Uterus (tissue), 4 donors: ENCODE data around the gene PRRG2. TPM values are rescaled to one million over a fixed set of nuclear protein-coding genes. Genes with fewer than 3 reads are reported as not detected.

ENCODE experiments used
- DNase-seq, 2 donors: peaks; one replicate each; pipeline ENCODE4 v3.0.0-alpha.2; 2019 to 2020
- H3K27ac ChIP-seq, 2 donors: fragments of 200-600 bp; sonication (generic); 1 replicate in 1 of 2; 2 replicates in 1 of 2; pipeline ENCODE4 v1.5.1; 2016 to 2018
- H3K27me3 ChIP-seq, 2 donors: fragments of 200-600 bp; sonication (generic); one replicate each; pipeline ENCODE4 v1.5.1; 2018 to 2019; ENCODE audit warnings: control low read depth in 1 of 2
- H3K36me3 ChIP-seq, 2 donors: fragments of 200-600 bp; sonication (generic); one replicate each; pipeline ENCODE4 v1.5.1; 2019; ENCODE audit warnings: control low read depth in 1 of 2
- H3K4me1 ChIP-seq, 2 donors: fragments of 200-600 bp; sonication (generic); one replicate each; pipeline ENCODE4 v1.5.1; 2018 to 2019; ENCODE audit warnings: control low read depth in 1 of 2
- H3K4me3 ChIP-seq, 2 donors: fragments of 200-600 bp; sonication (generic); 1 replicate in 1 of 2; 2 replicates in 1 of 2; pipeline ENCODE4 v1.5.1; 2018 to 2019; ENCODE audit warnings: mild to moderate bottlenecking in 1 of 2
- H3K9me3 ChIP-seq, 2 donors: fragments of 200-600 bp; sonication (generic); one replicate each; pipeline ENCODE4 v1.5.1; 2019; ENCODE audit warnings: control low read depth in 1 of 2
- POLR2A ChIP-seq, 2 donors: fragments of 450-650 bp; IDR thresholded peaks; one replicate each; pipeline ENCODE4 v1.6.1; 2016; ENCODE audit warnings: antibody characterized with exemption in 2 of 2, mild to moderate bottlenecking in 1 of 2, moderate library complexity in 1 of 2
- intact Hi-C: fragments of 100-400 bp; cut with DNase I; formaldehyde crosslinking; loops from one replicate; pipeline ENCODE4 v1.15.1; 2023; ENCODE audit warnings: low total_unique reads
- total RNA-seq, 4 donors: library from RNA; depleted of rRNA in 3 of 4; stranded (reverse); fragments of >200 nt in 3 of 4; gene quantifications; one replicate each; pipeline versions ENCODE4 v1.1.0 to v1.2.4, GENCODE V29; 2014 to 2023
- TF ChIP-seq, protein P1 (sequence below), 4 experiments: fragments of 200-600 bp in 2 of 4; fragments of 450-650 bp in 2 of 4; sonication (generic) in 2 of 4; IDR thresholded peaks; one replicate each; pipeline ENCODE4 v1.5.1; 2016 to 2019; ENCODE audit warnings: antibody characterized with exemption in 4 of 4, mild to moderate bottlenecking in 2 of 4, moderate library complexity in 1 of 4
- donor health status: DM: yes; HTN: yes; CAD: no.

Gene PRRG2
- total RNA-seq, 4 donors from 2014 or later = 0.95 to 1.4 TPM; not detected in 2

DNA sequence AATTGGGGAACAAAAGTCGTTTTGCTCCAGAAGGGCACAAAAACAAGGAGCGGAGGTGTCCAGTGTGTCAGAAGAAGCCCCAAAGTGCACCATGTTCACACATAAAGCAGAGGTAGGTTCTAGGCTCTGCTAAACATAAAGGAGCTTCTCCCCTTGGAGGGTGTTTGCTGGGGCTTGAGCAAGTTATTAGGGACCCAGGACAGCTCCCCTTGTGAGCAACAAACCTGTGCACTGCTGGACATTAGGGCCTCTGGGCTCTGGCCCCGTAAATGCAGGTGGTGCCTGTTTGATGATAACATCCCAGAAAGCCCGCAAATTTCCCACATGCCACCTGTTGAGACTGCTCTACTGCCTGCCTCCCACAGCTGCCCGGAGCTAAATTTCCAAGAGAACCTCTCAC, 42.5 kb upstream of the PRRG2 start:
- no peaks in the 10 kb centered on the region for H3K36me3 ChIP-seq
- H3K9me3 ChIP-seq = no peaks in the 10 kb centered on the region
- no peak for DNase-seq
- intact Hi-C loops = no loop called here
- H3K27me3 ChIP-seq = no peaks in the 10 kb centered on the region
- H3K4me1 ChIP-seq = no peaks in the 10 kb centered on the region
- H3K4me3 ChIP-seq = no peak overlapping the region
- TF ChIP-seq, protein P1, sequence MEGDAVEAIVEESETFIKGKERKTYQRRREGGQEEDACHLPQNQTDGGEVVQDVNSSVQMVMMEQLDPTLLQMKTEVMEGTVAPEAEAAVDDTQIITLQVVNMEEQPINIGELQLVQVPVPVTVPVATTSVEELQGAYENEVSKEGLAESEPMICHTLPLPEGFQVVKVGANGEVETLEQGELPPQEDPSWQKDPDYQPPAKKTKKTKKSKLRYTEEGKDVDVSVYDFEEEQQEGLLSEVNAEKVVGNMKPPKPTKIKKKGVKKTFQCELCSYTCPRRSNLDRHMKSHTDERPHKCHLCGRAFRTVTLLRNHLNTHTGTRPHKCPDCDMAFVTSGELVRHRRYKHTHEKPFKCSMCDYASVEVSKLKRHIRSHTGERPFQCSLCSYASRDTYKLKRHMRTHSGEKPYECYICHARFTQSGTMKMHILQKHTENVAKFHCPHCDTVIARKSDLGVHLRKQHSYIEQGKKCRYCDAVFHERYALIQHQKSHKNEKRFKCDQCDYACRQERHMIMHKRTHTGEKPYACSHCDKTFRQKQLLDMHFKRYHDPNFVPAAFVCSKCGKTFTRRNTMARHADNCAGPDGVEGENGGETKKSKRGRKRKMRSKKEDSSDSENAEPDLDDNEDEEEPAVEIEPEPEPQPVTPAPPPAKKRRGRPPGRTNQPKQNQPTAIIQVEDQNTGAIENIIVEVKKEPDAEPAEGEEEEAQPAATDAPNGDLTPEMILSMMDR (IDR thresholded peaks at IDR 0.05) = no peak
- no peak for TF ChIP-seq POLR2A (IDR thresholded peaks at IDR 0.05)
- no peak overlapping the region for H3K27ac ChIP-seq

DNA sequence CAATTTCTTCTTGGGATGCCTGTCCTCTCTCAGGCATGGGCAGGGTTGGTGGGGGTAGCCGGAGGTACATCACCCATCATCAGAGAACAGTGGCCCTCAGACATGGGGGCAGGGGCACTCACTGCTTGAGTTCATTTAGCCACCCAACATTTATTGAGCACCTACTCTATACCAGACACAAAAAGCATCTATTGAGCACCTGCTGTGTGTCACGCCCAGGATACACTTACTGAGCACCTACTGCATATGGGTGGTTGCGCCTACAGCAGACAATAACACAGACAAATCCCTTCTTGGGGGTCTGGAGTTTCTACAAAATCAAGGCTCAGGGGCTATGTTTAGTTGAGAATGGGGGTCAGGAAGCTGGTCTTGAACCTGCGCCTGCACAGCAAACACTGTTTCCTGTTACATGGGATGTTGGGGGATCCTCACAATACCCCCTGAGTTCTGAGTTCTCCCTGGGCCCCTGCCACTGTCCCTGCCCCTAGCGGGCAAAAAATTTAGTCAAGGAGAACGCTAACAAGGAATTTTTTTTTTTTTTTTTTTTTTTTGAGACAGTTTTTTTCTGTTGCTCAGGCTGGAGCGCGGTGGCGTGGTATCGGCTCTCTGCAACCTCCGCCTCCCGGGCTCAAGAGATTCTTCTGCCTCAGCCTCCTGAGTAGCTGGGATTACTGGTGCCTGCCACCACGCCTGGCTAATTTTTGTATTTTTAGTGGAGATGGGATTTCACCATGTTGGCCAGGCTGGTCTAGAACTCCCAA, 41.7 kb upstream of the PRRG2 start:
- TF ChIP-seq, protein P1 (IDR thresholded peaks at IDR 0.05) = no peak
- no peak for TF ChIP-seq POLR2A (IDR thresholded peaks at IDR 0.05)
- Histone ChIP-seq H3K9me3 (no peaks in the 10 kb centered on the region), H3K27ac (no peak overlapping the region), H3K4me3 (no peak overlapping the region), H3K27me3 (no peaks in the 10 kb centered on the region), H3K4me1 (no peaks in the 10 kb centered on the region), H3K36me3 (no peaks in the 10 kb centered on the region)
- intact Hi-C loops = no loop called here
- no peak for DNase-seq

DNA sequence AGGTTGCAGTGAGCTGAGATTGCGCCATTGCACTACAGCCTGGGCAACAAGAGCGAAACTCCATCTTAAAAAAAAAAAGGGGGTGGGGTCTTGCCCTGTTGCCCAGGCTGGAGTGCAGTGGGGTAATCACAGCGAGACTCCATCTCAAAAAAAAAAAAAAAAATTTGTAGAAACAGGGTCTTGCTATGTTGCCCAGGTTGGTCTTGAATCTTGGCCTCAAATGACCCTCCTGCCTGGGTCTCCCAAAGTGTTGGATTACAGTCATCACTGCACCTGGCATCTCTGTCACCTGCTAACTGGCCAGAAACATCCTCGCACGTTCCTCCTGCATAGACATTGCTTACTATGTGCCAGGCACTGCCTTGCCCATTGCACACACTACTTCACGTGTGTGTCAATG, 39.2 kb upstream of the PRRG2 start:
- TF ChIP-seq, protein P1 (IDR thresholded peaks at IDR 0.05) = no peak
- no peak for TF ChIP-seq POLR2A (IDR thresholded peaks at IDR 0.05)
- Histone ChIP-seq H3K36me3 (no peaks in the 10 kb centered on the region), H3K4me1 (no peaks in the 10 kb centered on the region), H3K4me3 (no peak overlapping the region), H3K27me3 (no peaks in the 10 kb centered on the region), H3K9me3 (no peaks in the 10 kb centered on the region), H3K27ac (no peak overlapping the region)
- intact Hi-C loops = no loop called here
- DNase-seq = no peak

DNA sequence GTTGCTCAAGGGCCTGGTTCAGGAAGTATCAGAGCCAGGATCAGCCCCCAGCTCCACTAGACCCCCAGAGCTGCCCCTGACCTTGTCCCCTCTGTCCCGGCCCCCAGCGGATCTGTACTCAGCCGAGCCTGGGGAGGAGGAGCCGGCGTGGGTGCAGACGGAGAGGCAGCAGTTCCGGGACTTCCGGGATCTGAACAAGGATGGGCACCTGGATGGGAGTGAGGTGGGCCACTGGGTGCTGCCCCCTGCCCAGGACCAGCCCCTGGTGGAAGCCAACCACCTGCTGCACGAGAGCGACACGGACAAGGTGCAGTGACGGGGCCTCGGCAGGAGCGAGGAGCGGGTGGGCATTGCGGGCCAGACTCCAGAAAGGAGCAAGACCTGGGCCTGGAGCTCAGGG, 38.7 kb upstream of the PRRG2 start:
- Histone ChIP-seq H3K27ac (no peak overlapping the region), H3K27me3 (no peaks in the 10 kb centered on the region), H3K4me1 (no peaks in the 10 kb centered on the region), H3K9me3 (no peaks in the 10 kb centered on the region), H3K36me3 (no peaks in the 10 kb centered on the region), H3K4me3 (no peak overlapping the region)
- no peak for DNase-seq
- TF ChIP-seq, protein P1 (IDR thresholded peaks at IDR 0.05) = no peak
- no peak for TF ChIP-seq POLR2A (IDR thresholded peaks at IDR 0.05)
- intact Hi-C loops = no loop called here

DNA sequence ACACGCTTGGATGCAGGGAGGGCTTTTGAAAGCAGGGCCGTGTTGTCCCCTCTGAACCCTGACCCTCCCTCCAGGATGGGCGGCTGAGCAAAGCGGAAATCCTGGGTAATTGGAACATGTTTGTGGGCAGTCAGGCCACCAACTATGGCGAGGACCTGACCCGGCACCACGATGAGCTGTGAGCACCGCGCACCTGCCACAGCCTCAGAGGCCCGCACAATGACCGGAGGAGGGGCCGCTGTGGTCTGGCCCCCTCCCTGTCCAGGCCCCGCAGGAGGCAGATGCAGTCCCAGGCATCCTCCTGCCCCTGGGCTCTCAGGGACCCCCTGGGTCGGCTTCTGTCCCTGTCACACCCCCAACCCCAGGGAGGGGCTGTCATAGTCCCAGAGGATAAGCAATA, 38.1 kb upstream of the PRRG2 start:
- no peak overlapping the region for H3K27ac ChIP-seq
- H3K4me1 ChIP-seq = no peaks in the 10 kb centered on the region
- TF ChIP-seq POLR2A (IDR thresholded peaks at IDR 0.05) = no peak
- TF ChIP-seq, protein P1 (IDR thresholded peaks at IDR 0.05) = no peak
- intact Hi-C loops = no loop called here
- DNase-seq = no peak
- no peaks in the 10 kb centered on the region for H3K9me3 ChIP-seq
- no peak overlapping the region for H3K4me3 ChIP-seq
- H3K36me3 ChIP-seq = no peaks in the 10 kb centered on the region
- no peaks in the 10 kb centered on the region for H3K27me3 ChIP-seq
